Measurements from ENCODE around the gene GRIK3. TPM values are rescaled to one million over a fixed set of nuclear protein-coding genes. Genes with fewer than 3 reads are reported as not detected.
A peak's percentile ranks its signal among the peaks of the same experiment; 100 is the strongest.

Gene GRIK3
- total and polyA plus RNA-seq, 2 of the 8 experiments (the other 6 are each of a cell fraction or from before 2014, with no cell fraction given): 2.1 to 3.4 TPM

GRCh38 chr1:36922071-36922470 lies 112.2 kb downstream of the GRIK3 start:
- no peaks in the 10 kb centered on the region; a peak in 1 of 4 replicates for H3K79me2 ChIP-seq (ENCODE audit: control insufficient read depth in 1 of 2, insufficient read depth in 2 of 2, low read length in 2 of 2)
- H4K20me1 ChIP-seq (replicated peaks in 1 of 2; ENCODE audit: control insufficient read depth in 1 of 2, insufficient read depth in 2 of 2, low read length in 2 of 2): peaks cover 0 to 2% of the 10 kb centered on the region in 2 experiments
- no peak overlapping the region for H2BK120ac ChIP-seq (replicated peaks; ENCODE audit: low read depth, low read length)
- no peak overlapping the region for H2AK5ac ChIP-seq (ENCODE audit: low read depth, low read length)
- no peak overlapping the region for H3K4ac ChIP-seq (replicated peaks; ENCODE audit: insufficient read length, low read depth, low read length)
- H3K4me3 ChIP-seq (ENCODE audit: extremely low read depth in 1 of 4, insufficient read depth in 2 of 4, low read depth in 3 of 4, low read length in 4 of 4): no peak overlapping the region
- no peaks in the 10 kb centered on the region for H3K9me3 ChIP-seq (ENCODE audit: insufficient read depth in 2 of 2, low read depth in 1 of 2, low read length in 1 of 2)
- no peak overlapping the region for H3K14ac ChIP-seq (ENCODE audit: insufficient read length)
- no peak overlapping the region for H2BK12ac ChIP-seq (ENCODE audit: low read depth, low read length)
- no peak overlapping the region for H4K8ac ChIP-seq (ENCODE audit: extremely low read depth, insufficient read depth, low read length)
- no peak overlapping the region for H3K18ac ChIP-seq (ENCODE audit: extremely low read depth, low read length)
- no peaks in the 10 kb centered on the region for H3K27me3 ChIP-seq (replicated peaks in 1 of 4; ENCODE audit: control insufficient read depth in 3 of 4, extremely low read depth in 1 of 4, insufficient read depth in 3 of 4, low read length in 3 of 4)
- no peak overlapping the region for H4K91ac ChIP-seq (replicated peaks; ENCODE audit: insufficient read length, low read length)
- 84% methylated on average over 5 of the region's 5 CpGs; no CpG with 5 or more reads in 1 of the 2 experiments for WGBS, 2 experiments (ENCODE audit: extremely low coverage in 1 of 2, insufficient coverage in 1 of 2, insufficient read length in 1 of 2, insufficient replicate concordance in 2 of 2, low coverage in 1 of 2, low lambda C conversion rate in 2 of 2, missing lambda C conversion rate in 1 of 2)
- H3K36me3 ChIP-seq (ENCODE audit: control insufficient read depth in 2 of 4, insufficient read depth in 4 of 4, low read length in 3 of 4): no peaks in the 10 kb centered on the region
- peaks cover 0 to 12% (median 6%) of the 10 kb centered on the region in 4 experiments; a peak in 5 of 7 replicates for H3K4me1 ChIP-seq (replicated peaks in 1 of 4; ENCODE audit: control insufficient read depth in 3 of 4, insufficient read depth in 4 of 4, low read length in 3 of 4)
- H2AFZ ChIP-seq (ENCODE audit: low read length): no peak overlapping the region
- no peak overlapping the region for H3K27ac ChIP-seq (ENCODE audit: low read depth, low read length)
- 0 out of 4 replicates have a peak overlapping the region, but pooled peaks of 1 of the 2 experiments have one; percentile 8 for H3K4me2 ChIP-seq (ENCODE audit: insufficient read depth in 1 of 2, low read depth in 2 of 2, low read length in 2 of 2)
- H3K9ac ChIP-seq (replicated peaks in 1 of 4; ENCODE audit: extremely low read depth in 1 of 4, low read depth in 3 of 4, low read length in 3 of 4): no peak overlapping the region
- no peak overlapping the region for H4K5ac ChIP-seq (ENCODE audit: insufficient read length, low read depth, low read length)
- no peak overlapping the region for H3K23ac ChIP-seq (ENCODE audit: insufficient read length)
- DNase-seq (ENCODE audit: low read depth in 1 of 2, low spot score in 2 of 2): peak in 1 of 2 experiments; percentile 33
- H2BK15ac ChIP-seq (ENCODE audit: low read length): no peak overlapping the region
- H3K79me1 ChIP-seq (ENCODE audit: low read depth, low read length): no peaks in the 10 kb centered on the region
- CTCF ChIA-PET (ENCODE audit: partially characterized antibody): interaction anchor here (1.0 to 1.7 kb wide), 2 partner anchors 15 to 328 kb away, joined by 3 to 5 read pairs; no protein-coding TSS in a partner anchor
- no peak overlapping the region for H2BK20ac ChIP-seq (ENCODE audit: low read length)
- POLR2A ChIA-PET (ENCODE audit: partially characterized antibody): no interaction called here
- no peak overlapping the region for H2BK5ac ChIP-seq (ENCODE audit: low read depth, low read length)
- no peak overlapping the region for H3K56ac ChIP-seq (replicated peaks; ENCODE audit: insufficient read length, low read depth, low read length)
- no peak for TF ChIP-seq KDM1A (IDR thresholded peaks at IDR 0.05; ENCODE audit: borderline replicate concordance, low read length)
- no peak for TF ChIP-seq BCL11A (IDR thresholded peaks at IDR 0.05; ENCODE audit: low read depth in 2 of 2, low read length in 2 of 2)
- TF ChIP-seq BACH1 (IDR thresholded peaks at IDR 0.05; ENCODE audit: low read length): no peak
- TF ChIP-seq SAP30 (IDR thresholded peaks at IDR 0.05; ENCODE audit: insufficient read depth, insufficient replicate concordance, low read length): no peak
- no peak for TF ChIP-seq HDAC6 (IDR thresholded peaks at IDR 0.05; ENCODE audit: low read depth, low read length)
- TF ChIP-seq ASH2L (IDR thresholded peaks at IDR 0.05; ENCODE audit: low read length): no peak
- TF ChIP-seq RXRA (IDR thresholded peaks at IDR 0.05; ENCODE audit: insufficient read depth, low read depth, low read length): no peak
- TF ChIP-seq KDM4A (IDR thresholded peaks at IDR 0.05; ENCODE audit: low read depth, low read length, severe bottlenecking): no peak
- FAIRE-seq: no peak
- H3K23me2 ChIP-seq (ENCODE audit: low read depth, low read length): no peaks in the 10 kb centered on the region
